Measurements from ENCODE around the gene STK24.

- TF ChIP-seq POLR2A (IDR thresholded peaks at IDR 0.05; ENCODE audit: low read depth, low read length) = no peak
- no peak for TF ChIP-seq GABPA (IDR thresholded peaks at IDR 0.05; ENCODE audit: low read depth)
- TF ChIP-seq TCF7 (IDR thresholded peaks at IDR 0.05; ENCODE audit: borderline replicate concordance) = no peak
- TF ChIP-seq CTCF (IDR thresholded peaks at IDR 0.05 in 2 of 3, conservative IDR thresholded peaks at IDR 0.05 in 1 of 3; ENCODE audit: control insufficient read depth in 2 of 3, extremely low read depth in 1 of 3, insufficient read depth in 1 of 3, low read depth in 3 of 3, low read length in 3 of 3) = no peak
- TF ChIP-seq EZH2 (IDR thresholded peaks at IDR 0.05; ENCODE audit: borderline replicate concordance, control insufficient read depth, low read depth, low read length) = no peak
- no peak for TF ChIP-seq ZNF687 (IDR thresholded peaks at IDR 0.05)
- no peak for TF ChIP-seq SPI1 (IDR thresholded peaks at IDR 0.05; ENCODE audit: borderline replicate concordance, insufficient read depth, low read depth, low read length)
Observed at GRCh38 chr13:98557937-98558792, 18.7 kb downstream of the STK24 start.
